Right atrium auricular region (tissue), 2 donors: ENCODE data around the gene PDLIM7. TPM values are rescaled to one million over a fixed set of nuclear protein-coding genes. Genes with fewer than 3 reads are reported as not detected.

Source experiments
- DNase-seq: peaks from one replicate; pipeline ENCODE4 v3.0.0-alpha.2; 2019; ENCODE audit warnings: low spot score
- H3K27ac ChIP-seq, 2 donors: fragments of 200-600 bp; sonication (generic); 1 replicate in 1 of 2; 2 replicates in 1 of 2; pipeline ENCODE4 v1.5.1; 2016 to 2019
- H3K27me3 ChIP-seq, 2 donors: fragments of 200-600 bp; sonication (generic); one replicate each; pipeline versions ENCODE4 v1.5.1 to v1.6.0; 2017 to 2019
- H3K36me3 ChIP-seq: fragments of 200-600 bp; sonication (generic); one replicate; pipeline ENCODE4 v1.5.1; 2016
- H3K4me1 ChIP-seq, 2 donors: fragments of 200-600 bp; sonication (generic); one replicate each; pipeline versions ENCODE4 v1.5.1 to v1.6.0; 2017 to 2019
- H3K4me3 ChIP-seq, 2 donors: fragments of 200-600 bp; sonication (generic); 1 replicate in 1 of 2; 2 replicates in 1 of 2; pipeline ENCODE4 v1.5.1; 2017 to 2019; ENCODE audit warnings: mild to moderate bottlenecking in 1 of 2, moderate library complexity in 1 of 2
- H3K9me3 ChIP-seq, 2 donors: fragments of 200-600 bp; sonication (generic); one replicate each; pipeline ENCODE4 v1.5.1; 2019
- total RNA-seq, 2 donors: library from RNA; depleted of rRNA; stranded (reverse); fragments of >200 nt; gene quantifications; one replicate each; pipeline ENCODE4 v1.1.0, GENCODE V29; 2016
- TF ChIP-seq, protein P1 (sequence below), 2 donors: fragments of 200-600 bp; sonication (generic); IDR thresholded peaks; one replicate each; pipeline ENCODE4 v1.5.1; 2019; ENCODE audit warnings: antibody characterized with exemption in 2 of 2

Gene PDLIM7
- total RNA-seq, 2 donors from 2014 or later: 45.8 to 56.0 TPM

DNA sequence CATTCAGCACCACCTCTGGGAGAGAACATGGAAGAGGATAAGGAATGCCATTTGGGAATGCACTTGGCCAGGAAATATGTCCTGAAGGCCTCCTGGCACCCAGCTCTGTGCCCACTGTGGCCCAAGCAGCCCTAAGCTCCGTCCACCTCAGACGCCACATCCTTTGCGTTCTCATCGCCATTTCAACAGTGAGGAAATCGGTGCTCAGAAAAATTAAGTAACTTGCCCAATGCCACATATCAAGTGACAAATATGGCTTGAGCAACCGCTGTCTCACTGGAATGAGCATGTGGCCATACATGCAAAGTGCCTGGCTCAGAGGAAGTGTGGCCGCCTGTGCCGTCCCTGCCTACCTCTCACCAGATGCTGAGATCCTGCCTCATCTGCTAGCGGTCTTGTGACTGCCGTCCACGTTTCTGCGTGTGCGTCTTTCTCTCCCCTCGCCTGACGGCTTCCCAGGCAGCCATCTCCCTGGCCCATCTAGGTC, 13.2 kb upstream of the PDLIM7 start:
- Histone ChIP-seq H3K27ac (no peak overlapping the region), H3K9me3 (no peaks in the 10 kb centered on the region), H3K4me1 (peaks cover 0 to 16% of the 10 kb centered on the region in 2 donors), H3K4me3 (no peak overlapping the region), H3K36me3 (peaks cover 50% of the 10 kb centered on the region), H3K27me3 (no peaks in the 10 kb centered on the region)
- TF ChIP-seq, protein P1, sequence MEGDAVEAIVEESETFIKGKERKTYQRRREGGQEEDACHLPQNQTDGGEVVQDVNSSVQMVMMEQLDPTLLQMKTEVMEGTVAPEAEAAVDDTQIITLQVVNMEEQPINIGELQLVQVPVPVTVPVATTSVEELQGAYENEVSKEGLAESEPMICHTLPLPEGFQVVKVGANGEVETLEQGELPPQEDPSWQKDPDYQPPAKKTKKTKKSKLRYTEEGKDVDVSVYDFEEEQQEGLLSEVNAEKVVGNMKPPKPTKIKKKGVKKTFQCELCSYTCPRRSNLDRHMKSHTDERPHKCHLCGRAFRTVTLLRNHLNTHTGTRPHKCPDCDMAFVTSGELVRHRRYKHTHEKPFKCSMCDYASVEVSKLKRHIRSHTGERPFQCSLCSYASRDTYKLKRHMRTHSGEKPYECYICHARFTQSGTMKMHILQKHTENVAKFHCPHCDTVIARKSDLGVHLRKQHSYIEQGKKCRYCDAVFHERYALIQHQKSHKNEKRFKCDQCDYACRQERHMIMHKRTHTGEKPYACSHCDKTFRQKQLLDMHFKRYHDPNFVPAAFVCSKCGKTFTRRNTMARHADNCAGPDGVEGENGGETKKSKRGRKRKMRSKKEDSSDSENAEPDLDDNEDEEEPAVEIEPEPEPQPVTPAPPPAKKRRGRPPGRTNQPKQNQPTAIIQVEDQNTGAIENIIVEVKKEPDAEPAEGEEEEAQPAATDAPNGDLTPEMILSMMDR (IDR thresholded peaks at IDR 0.05): no peak
- no peak for DNase-seq

DNA sequence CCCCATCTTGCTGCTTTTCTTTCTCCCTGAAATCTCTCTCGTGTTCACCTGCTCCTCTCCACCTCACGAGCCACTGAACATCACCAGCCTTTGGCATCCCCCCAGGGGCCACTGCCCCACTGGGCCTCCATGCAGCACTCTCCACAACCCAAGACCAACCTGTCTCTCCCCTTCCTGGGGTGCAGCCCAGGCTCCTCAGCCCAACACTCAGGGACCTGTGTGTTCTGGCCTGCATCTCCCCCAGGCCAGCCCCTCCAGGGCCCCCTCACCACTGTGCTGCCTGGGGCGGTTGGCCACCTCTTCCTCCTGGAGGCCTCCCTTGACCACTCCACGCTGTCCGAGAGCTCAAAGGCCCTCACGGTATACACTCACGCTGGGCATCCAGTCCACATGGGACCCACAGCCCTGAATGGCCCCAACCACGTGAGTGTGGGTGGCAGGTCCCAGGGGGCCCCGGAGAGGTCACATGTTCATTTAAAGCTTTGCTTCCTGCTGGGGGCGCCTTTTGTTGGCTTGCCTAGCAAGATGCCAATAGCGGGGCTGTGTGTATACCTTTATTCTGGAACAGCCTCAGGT, 12.7 kb upstream of the PDLIM7 start:
- peaks cover 44% of the 10 kb centered on the region for H3K36me3 ChIP-seq
- peak overlapping the region in 1 of 2 donors; percentile 37 for H3K4me3 ChIP-seq
- no peak for DNase-seq
- peak overlapping the region in 1 of 2 donors; percentile 46 for H3K27ac ChIP-seq
- H3K4me1 ChIP-seq: peaks cover 0 to 11% of the 10 kb centered on the region in 2 donors
- H3K27me3 ChIP-seq: no peaks in the 10 kb centered on the region
- TF ChIP-seq, protein P1 (IDR thresholded peaks at IDR 0.05): no peak
- H3K9me3 ChIP-seq: no peaks in the 10 kb centered on the region

DNA sequence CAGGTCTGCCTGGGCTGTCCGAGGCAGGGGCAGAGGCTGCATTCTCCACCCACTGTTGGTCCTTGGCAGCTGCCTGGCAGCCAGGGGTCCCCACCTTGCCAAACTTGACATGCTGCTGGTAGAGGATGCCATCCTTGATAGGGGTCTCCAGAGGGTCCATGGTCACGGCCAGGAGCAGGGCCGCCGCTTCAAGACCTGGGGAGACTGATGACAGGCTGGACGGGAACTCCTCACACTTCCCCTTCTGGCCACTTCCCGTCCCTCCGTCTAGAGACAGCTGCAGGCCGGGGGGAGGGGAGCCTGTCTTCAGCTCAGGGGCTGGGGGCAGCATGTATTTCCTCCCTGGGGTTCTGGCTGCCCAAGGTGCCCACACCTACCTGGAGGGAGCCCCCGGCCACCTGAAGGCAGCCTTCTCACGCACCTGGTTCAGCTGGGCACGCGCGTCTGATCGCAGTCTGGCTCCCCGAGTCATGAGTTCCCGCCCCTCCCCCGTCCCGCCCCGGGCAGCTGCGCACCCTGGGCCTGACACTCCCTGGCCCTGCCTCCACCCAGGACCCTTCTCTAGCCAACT, 12.1 kb upstream of the PDLIM7 start, which contains the start of gene DOK3:
TSS of gene DOK3 (minus strand) at position 446 of the 571 bp plus-strand sequence. CDS start at position 160, 286 bp downstream.
- TF ChIP-seq, protein P1 (IDR thresholded peaks at IDR 0.05): no peak
- peak within 1 kb of the TSS in 1 of 2 donors; percentile 37 for H3K4me3 ChIP-seq
- H3K27ac ChIP-seq: peak within 1 kb of the TSS in 1 of 2 donors; percentile 46
- no peaks in the 10 kb centered on the region for H3K27me3 ChIP-seq
- DNase-seq: no peak
- no peaks in the 10 kb centered on the region for H3K9me3 ChIP-seq
- peaks cover 38% of the 10 kb centered on the region for H3K36me3 ChIP-seq
- H3K4me1 ChIP-seq: peaks cover 0 to 11% of the 10 kb centered on the region in 2 donors

DNA sequence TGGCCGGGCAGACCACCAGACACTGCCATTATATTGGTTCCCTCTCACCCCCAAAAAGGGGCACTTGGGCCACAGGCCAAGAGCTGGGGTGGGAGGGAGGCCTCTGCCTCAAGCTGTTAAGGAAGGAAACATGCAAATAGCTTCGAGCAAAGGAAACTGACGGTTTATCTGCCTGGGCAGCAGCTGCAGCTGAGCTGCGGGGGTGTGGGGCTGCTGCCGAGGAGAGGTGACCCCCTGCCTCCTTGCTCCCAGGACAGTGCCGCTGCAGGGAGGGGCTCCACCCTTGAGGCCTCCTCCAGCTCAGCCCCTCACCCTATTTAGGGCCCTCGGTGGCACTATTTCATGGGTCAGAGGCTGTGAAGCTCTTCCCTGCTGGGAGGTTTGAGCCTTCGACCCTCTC, 11.4 kb upstream of the PDLIM7 start:
- Histone ChIP-seq H3K36me3 (peaks cover 32% of the 10 kb centered on the region), H3K27ac (peak overlapping the region in 1 of 2 donors; percentile 46), H3K27me3 (no peaks in the 10 kb centered on the region), H3K4me3 (peak overlapping the region in 1 of 2 donors; percentile 37), H3K9me3 (no peaks in the 10 kb centered on the region), H3K4me1 (peaks cover 0 to 11% of the 10 kb centered on the region in 2 donors)
- TF ChIP-seq, protein P1 (IDR thresholded peaks at IDR 0.05): no peak
- no peak for DNase-seq

DNA sequence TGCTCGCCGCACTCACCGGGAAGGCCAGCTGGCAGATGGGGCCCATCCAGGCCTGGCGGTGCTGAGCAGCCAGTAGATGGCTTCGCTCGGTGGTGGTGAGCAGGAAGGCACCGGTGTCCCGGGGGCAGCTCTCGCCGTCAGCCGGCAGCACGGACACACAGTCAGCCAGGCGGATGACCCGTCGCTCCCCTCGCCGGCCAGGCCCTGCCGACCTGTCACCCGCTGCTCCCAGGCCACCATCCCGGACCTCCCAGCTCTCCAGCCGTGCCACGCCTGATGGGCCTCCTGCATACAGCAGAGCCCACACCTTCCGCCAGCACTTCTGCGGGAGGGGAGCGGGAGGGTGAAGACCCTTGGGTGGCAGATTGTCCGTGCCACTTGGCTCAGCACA, 10.8 kb upstream of the PDLIM7 start:
- TF ChIP-seq, protein P1 (IDR thresholded peaks at IDR 0.05): no peak
- Histone ChIP-seq H3K27ac (no peak overlapping the region), H3K27me3 (no peaks in the 10 kb centered on the region), H3K4me3 (peak overlapping the region in 1 of 2 donors; percentile 37), H3K36me3 (peaks cover 26% of the 10 kb centered on the region), H3K4me1 (peaks cover 0 to 11% of the 10 kb centered on the region in 2 donors), H3K9me3 (no peaks in the 10 kb centered on the region)
- no peak for DNase-seq
